RKO (cell line): Measurements from ENCODE around the gene SAMD4A.

Experiments used
- DNase-seq: peaks from one replicate; pipeline ENCODE4 v3.0.0-alpha.2; 2016; ENCODE audit warnings: low spot score

SAMD4A gene

GRCh38 chr14:54632452-54632851 lies 65.5 kb downstream of the SAMD4A start:
- no peak for DNase-seq

- DNase-seq: no peak
Measured at GRCh38 chr14:54633076-54633475, 66.1 kb downstream of the SAMD4A start.

DNA sequence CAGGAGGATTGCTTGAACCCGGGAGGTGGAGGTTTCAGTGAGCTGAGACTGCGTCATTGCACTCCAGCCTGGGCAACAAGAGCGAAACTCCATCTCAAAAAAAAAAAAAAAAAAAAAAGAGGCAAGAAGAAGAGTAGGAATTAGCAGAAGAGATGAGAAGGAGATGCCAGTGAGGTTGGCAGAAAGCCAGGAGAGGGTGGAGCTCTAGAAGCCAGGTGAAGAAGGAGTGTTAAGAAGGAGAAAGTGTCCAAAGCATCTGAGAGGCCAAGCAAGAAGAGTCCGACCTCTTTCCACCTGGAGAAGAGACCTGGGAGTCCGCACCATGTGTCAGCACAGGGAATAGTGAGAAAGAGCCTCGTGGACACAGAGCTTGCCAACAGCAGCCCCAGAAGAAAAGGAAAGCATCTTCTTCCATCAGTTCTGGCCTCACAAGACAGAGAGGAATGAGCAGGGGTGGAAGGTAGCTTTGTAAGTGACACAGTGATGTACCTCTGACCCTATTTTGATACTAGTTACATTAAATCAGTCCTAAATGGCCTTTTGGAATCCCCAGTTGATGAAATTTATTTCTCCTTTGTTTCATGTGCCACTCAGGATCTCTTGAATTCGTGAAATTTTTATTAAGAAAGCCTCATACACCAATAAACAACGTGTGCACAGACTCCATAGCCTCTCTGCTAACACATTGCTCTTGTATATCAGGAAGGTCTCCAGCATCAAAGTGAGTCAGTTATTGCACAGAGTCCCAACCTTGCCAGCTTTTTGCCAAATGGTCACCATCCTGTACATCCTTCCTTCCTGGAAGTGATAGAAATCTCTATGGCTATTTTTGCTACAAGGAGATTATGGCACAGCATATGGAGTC lies 70.6 kb downstream of the SAMD4A start:
- no peak for DNase-seq

- no peak for DNase-seq
Measured at GRCh38 chr14:54638135-54638446, 71.2 kb downstream of the SAMD4A start.

DNA sequence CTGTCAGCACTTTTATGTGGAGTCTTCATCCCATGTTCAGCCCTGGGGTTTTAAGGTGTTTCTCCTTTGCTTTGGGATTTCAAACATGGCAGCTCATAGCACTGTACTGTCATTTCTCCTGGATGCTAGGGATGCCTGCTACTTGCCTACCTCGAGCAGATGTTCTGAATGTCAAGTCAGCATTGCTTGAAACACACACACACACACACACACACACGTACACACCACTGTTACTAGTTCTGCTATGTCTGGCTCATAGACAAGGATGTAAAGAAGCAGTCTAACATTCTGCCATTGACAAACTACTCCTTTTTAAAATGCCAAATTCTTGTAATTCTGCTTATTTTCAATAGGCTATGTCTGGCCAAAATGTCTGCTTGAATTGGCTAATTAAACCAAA lies 72.7 kb downstream of the SAMD4A start:
- DNase-seq: no peak

GRCh38 chr14:54640506-54640905 lies 73.6 kb downstream of the SAMD4A start:
- no peak for DNase-seq

GRCh38 chr14:54642121-54642520 lies 75.2 kb downstream of the SAMD4A start:
- DNase-seq: no peak

- no peak for DNase-seq
Measured at GRCh38 chr14:54642801-54643695, 76.1 kb downstream of the SAMD4A start.

GRCh38 chr14:54643696-54644176 lies 76.8 kb downstream of the SAMD4A start:
- DNase-seq: no peak

GRCh38 chr14:54645639-54646038 lies 78.7 kb downstream of the SAMD4A start:
- DNase-seq: no peak

DNA sequence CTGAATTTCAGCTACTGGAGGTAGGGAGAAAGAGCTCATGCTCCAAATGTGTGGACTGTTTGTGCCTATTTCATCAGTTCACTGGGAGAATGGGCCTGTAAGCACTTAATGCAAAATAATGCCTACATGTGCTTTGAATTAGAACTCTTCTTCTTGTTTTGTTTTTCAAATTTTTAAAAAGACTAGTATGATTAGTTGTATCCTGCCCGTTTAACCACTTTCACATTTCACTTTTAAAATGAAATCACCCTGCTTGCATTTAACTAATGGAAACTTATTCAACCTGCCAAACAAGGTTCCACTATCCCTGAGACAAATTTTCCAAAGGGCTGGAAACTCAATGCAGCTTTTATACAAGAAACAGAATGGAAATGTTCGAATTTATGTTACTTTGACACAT lies 79.7 kb downstream of the SAMD4A start:
- no peak for DNase-seq

DNA sequence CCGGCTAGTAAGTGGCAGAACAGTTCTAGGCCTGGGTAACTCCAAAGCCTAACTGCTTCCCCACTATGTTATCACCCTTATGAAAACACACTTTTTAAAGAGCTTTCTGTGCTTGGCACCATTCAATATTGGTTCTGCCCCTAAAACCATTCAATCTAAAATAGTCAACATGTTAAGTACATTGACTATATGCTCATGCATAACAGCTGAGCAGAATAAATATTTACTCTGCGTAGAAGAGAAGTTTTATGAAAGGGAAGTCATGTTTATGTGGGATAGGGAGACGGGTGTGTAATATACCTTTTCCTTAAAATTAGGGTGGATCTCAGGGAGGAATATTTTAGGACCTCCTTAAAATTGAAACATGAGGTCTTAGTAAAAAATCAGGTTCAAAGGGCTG lies 80.5 kb downstream of the SAMD4A start:
- no peak for DNase-seq

DNA sequence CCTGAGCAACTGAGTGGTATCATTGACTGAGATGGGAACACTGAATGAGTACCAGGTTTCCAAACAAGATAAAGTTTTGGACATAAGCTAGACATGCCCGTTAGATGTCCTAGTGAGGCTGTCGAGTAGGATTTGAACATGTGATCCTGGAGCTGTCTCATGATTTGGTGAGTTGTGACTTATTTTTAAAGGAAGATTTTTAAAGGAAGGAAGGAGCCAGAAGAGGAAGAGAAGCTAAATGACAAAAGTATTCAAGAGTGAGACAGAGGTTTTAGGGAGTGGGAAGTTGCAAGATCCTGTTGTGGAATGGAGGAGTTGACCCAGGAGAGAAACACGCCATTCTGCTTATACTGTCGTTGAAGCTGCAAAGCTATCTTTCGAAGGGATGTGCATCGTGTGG lies 82.1 kb downstream of the SAMD4A start:
- no peak for DNase-seq

DNA sequence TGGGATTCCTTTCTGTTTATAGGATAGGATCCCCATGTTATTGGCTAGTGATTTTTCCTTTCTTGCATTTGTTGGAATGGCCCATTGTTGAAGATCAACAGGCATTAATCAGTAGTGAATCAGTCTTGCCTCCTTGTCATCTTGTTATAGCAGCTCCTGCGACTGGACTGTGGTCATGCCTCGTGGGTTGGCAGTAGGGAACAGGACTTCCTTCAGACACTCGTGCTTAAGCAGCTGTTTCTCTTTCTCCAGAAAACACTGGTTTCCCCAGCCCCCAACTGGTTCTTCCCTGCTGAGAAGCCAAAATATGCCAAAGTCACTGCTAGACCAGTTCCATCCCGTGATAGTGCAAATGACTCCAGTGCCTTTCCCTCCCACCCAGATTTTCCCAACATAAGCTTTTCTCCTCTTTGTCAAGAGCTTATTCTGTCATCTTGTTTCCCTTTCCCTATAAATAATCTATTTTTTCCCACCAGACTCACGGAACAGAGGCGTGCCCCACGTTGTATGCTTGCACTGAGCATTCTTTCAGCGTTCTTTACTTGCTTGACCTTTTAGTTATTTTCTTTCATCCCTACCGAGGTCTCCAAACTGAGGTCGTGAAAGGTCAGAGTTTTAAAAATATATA lies 83.5 kb downstream of the SAMD4A start:
- peak; percentile 40 for DNase-seq

DNA sequence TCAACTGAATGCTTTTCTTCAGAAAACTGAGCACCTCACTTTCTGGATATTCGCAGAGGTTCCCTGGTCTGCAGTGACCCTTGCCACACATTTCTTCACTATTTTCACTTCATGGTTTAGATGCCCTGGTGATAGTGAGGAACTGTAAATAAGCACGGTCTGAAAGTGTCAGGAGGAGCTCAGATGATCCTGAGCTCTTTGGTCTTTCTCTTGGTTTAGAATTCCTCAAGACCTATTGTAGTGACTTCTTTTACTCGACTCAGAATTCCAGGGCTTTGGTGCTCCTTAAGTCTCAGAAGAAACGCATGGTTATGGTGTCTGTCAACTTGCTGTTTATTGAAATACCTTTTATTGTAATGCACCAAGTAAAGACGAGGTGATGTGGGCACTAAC lies 84.0 kb downstream of the SAMD4A start:
- DNase-seq: no peak

GRCh38 chr14:54651649-54652048 lies 84.7 kb downstream of the SAMD4A start:
- peak; percentile 11 for DNase-seq

DNA sequence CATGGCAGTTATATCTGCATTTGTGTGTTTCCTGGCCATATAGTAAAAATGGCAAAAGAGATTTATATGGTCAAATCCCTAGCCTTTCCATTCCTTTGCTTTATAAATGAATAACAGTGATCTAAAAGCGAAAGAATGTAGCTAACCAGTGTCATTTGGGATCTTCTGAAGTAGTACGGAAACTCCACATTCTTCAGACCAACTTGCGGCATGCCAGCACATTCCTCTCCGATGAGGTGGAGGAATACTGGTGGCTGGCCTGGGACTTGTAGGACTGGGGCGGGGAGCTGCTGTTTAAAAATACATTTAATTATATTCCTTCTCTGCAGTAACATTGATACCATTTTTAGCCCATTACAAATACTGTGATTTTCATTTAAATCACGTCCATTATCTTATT lies 85.3 kb downstream of the SAMD4A start:
- DNase-seq: peak; percentile 96

DNA sequence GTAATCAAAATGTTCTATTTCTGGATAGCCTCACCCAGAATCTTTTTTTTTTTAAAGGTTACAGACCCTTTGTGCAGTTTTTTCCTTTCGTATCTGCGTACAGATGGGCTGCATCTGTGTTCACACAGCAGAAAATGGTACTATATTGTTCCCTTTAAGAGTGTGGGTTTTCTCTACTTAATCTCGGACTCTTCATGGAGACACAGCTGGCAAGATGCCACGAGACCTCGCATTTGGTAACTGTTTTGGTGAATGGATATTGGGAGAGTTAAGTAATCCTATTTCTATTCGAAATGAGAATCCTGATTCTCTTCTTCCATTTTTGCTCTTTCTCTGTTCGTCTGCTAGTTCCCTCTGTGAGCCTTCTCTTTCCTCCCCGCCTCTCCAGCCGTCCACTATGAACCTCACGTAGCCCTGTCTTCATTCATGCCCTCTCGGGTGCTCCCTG lies 85.7 kb downstream of the SAMD4A start:
- DNase-seq: no peak

DNA sequence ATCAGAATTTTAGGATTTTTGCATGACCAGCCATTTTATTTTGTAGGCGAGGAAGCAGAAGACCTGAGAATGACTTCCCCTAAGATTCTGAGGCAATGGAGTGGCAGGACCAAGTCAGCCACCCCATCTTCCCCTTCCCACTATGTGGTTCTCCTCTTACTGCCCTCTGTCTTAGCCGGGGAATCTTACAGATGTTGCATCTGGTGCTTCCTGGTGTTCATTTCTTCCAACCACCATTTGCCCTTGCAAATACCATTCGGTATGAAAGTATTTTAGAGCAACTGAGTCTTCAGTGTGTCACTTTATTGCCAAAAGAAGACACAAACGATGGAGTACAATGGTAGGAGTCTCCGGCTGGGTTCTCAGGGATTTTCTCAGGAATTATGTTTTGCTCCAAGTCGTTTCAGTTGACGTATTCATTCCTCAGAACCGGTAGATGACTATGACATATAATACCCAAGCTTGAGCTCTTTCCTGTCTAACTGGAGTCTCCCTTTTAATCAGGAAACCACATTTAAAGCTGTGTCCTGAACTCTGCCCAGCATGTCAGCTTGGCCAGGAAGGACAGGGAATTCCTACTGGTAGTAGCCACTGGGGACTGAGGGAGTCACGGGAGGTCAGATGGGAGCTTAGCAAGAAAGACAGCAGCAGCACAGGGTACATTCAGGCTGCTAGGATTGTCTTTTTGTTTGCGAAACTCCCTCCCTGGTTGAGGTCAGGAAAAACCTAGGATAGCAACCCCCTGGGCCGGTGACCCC lies 87.0 kb downstream of the SAMD4A start:
- DNase-seq: no peak

- no peak for DNase-seq
Measured at GRCh38 chr14:54654605-54655004, 87.7 kb downstream of the SAMD4A start.

DNA sequence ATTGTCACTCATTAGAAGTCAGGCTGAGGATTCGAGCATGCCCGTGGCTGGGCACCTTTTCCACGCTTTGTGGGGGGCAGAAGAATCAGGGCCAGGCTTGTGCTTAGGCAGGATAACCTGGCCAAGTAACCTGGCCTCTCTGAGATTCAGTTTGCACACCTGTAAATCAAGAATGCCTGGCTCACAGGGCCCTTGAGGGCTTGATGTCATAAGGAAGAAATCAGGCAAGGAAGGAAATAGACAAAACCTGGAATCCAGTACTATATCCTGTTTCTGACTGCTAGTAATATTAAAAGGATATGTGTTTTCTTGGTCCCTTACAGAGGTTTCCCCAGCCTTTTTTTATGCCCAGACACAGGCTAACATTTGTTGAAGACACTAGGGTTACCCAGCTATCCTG lies 91.9 kb downstream of the SAMD4A start:
- no peak for DNase-seq

GRCh38 chr14:54659365-54659764 lies 92.4 kb downstream of the SAMD4A start:
- no peak for DNase-seq
